ENCODE measurements around the gene RPTOR. TPM values are rescaled to one million over a fixed set of nuclear protein-coding genes. Genes with fewer than 3 reads are reported as not detected.

The RPTOR gene
- total RNA-seq, 1 donor from 2014 or later, result 21.8 TPM

DNA sequence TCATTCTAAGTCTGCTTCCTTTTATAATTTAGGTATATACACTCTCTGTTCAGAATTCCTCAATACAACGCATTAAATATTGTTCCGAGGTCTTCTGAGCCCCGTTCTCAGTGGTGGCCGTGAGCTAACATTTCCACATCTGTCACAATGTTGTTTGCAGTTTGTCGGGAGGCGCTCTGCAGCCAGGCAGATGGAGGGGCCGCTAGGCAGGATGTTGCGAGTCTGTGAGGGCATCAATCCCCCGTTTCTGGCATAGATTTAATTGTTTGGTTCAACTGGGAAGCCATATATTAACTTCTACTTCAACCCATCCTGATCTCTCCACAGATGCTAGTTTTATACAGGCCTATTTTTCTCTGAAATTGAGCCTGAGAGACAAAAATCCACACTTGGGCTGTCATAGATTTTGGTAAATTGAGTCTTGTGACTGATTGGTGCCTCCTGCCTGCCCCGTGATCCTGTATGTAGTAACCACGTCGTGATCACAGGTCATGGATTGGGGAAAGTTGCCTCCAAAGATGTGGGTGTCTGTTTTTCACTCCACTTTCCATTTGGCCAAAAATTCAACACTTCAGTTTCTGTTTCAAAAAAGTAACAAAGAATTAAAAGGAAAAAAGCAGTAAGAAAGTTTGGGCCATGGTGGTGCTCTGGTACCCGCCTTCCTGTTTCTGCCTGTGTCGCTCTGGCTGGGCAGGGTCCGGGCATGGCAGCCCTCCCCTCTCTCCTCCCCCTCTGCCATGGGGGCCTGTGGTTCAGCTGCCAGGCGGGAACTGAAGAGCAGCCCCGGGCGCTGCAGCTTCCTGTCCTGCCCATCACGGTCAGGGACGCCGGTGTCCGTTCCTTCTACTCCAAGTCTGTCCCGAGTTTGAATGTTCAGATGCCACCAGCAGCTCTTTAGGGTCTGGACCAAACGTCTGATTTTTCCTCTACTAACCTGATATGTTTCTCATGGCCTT lies 41.5 kb downstream of the RPTOR start:
- TF ChIP-seq CTCF (IDR thresholded peaks at IDR 0.05; ENCODE audit: borderline replicate concordance), result no peak
- Histone ChIP-seq H3K4me3 (no peak overlapping the region), H3K27me3 (ENCODE audit: low read depth) (no peaks in the 10 kb centered on the region), H3K36me3 (no peaks in the 10 kb centered on the region), H3K27ac (replicated peaks) (no peak overlapping the region), H3K9me3 (replicated peaks) (no peaks in the 10 kb centered on the region), H3K4me1 (no peaks in the 10 kb centered on the region)
- no peak for DNase-seq
- intact Hi-C loops (cut with micrococcal nuclease), result no loop called here

- no peaks in the 10 kb centered on the region for H3K4me1 ChIP-seq
- H3K4me3 ChIP-seq, result no peak overlapping the region
- H3K27ac ChIP-seq (replicated peaks), result no peak overlapping the region
- no peaks in the 10 kb centered on the region for H3K27me3 ChIP-seq (ENCODE audit: low read depth)
- H3K9me3 ChIP-seq (replicated peaks), result no peaks in the 10 kb centered on the region
- DNase-seq, result no peak
- intact Hi-C loops (cut with micrococcal nuclease), result no loop called here
- no peak for TF ChIP-seq CTCF (IDR thresholded peaks at IDR 0.05; ENCODE audit: borderline replicate concordance)
- no peaks in the 10 kb centered on the region for H3K36me3 ChIP-seq
Measured at GRCh38 chr17:80586846-80587228, 42.2 kb downstream of the RPTOR start.

GRCh38 chr17:80588702-80589383 lies 44.2 kb downstream of the RPTOR start:
- DNase-seq, result no peak
- Histone ChIP-seq H3K27me3 (ENCODE audit: low read depth) (no peaks in the 10 kb centered on the region), H3K36me3 (no peaks in the 10 kb centered on the region), H3K27ac (replicated peaks) (no peak overlapping the region), H3K9me3 (replicated peaks) (no peaks in the 10 kb centered on the region), H3K4me1 (peaks cover 10% of the 10 kb centered on the region), H3K4me3 (no peak overlapping the region)
- intact Hi-C loops (cut with micrococcal nuclease), result no loop called here
- no peak for TF ChIP-seq CTCF (IDR thresholded peaks at IDR 0.05; ENCODE audit: borderline replicate concordance)

DNA sequence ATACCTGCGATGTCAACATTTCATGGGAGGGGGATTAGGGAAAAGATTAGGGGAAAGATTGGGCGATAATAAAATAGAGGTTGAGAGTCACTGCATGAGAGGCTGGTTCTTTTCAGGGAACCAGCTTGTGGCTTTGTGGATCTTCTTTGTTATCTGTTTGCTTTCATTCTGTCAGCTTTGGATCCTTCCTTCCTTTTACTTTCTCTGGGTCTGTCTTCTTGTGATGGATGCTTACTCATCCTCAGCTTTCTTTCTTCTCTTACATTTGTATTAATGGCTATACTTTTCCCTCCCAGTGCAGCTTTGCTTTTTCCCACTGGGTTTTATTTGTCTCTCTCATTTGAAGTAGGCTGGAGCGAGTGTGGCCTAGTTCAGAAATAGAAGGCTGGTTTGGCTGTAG lies 47.1 kb downstream of the RPTOR start:
- H3K9me3 ChIP-seq (replicated peaks), result no peaks in the 10 kb centered on the region
- H3K27ac ChIP-seq (replicated peaks), result no peak overlapping the region
- no peak for DNase-seq
- intact Hi-C loops (cut with micrococcal nuclease), result no loop called here
- peaks cover 13% of the 10 kb centered on the region for H3K4me1 ChIP-seq
- no peaks in the 10 kb centered on the region for H3K36me3 ChIP-seq
- no peak overlapping the region for H3K4me3 ChIP-seq
- no peaks in the 10 kb centered on the region for H3K27me3 ChIP-seq (ENCODE audit: low read depth)
- TF ChIP-seq CTCF (IDR thresholded peaks at IDR 0.05; ENCODE audit: borderline replicate concordance), result no peak

DNA sequence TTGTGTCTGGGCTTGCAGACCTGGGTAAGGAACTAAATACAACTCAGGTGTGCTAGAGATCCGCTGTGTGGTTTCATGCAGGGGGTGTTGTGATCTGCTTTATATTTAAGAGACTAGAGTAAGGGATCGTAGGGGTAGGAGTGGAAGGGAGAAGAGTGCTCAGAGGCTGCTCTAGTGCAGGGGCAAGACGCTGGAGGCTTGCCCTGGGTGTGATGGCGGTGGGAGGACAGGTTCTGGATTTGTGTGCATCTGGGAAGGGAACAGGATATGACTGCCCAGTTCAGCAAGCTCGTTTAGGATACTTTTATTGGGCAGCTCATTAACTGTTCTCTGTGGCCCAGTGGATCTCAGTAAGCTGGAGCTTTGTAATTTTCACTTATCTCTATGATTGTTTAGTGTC lies 47.6 kb downstream of the RPTOR start:
- no peak for DNase-seq
- no peak for TF ChIP-seq CTCF (IDR thresholded peaks at IDR 0.05; ENCODE audit: borderline replicate concordance)
- Histone ChIP-seq H3K27ac (replicated peaks) (no peak overlapping the region), H3K4me3 (no peak overlapping the region), H3K27me3 (ENCODE audit: low read depth) (no peaks in the 10 kb centered on the region), H3K36me3 (no peaks in the 10 kb centered on the region), H3K9me3 (replicated peaks) (no peaks in the 10 kb centered on the region), H3K4me1 (peaks cover 17% of the 10 kb centered on the region)
- intact Hi-C loops (cut with micrococcal nuclease), result no loop called here
